ENCODE results near the gene RUBCN. TPM values are rescaled to one million over a fixed set of nuclear protein-coding genes. Genes with fewer than 3 reads are reported as not detected.
"Not testable (repeated sequence)": the region's sequence is repeated elsewhere in the genome, so short reads cannot be mapped to it uniquely, and the experiment has no call there.

RUBCN gene
- total RNA-seq, 1 donor from 2014 or later = 10.6 TPM

- no peak for DNase-seq (ENCODE audit: low read depth, low spot score)
Observed at GRCh38 chr3:197686899-197687298, 49.8 kb downstream of the RUBCN start.

DNA sequence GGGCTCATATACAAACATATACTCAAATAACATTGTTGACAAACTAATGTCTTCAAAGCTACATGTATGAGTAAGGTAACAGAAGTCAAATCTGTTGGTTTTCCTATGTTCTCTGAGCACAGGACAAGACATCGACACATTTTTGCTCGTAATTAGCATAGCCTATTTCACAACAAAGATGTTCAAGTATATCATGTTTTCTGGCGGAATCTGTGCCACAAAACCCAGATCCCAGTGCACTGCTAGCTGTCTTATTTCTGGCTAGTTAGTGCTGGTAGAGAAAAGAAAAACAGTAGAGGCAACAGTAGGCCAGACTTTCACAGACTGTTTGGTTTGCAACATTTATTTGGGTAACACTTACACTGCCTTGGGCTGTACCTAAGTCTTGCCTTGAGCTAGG lies 51.2 kb downstream of the RUBCN start:
- no peak for DNase-seq (ENCODE audit: low read depth, low spot score)

GRCh38 chr3:197683191-197683590 lies 53.5 kb downstream of the RUBCN start:
- DNase-seq (ENCODE audit: low read depth, low spot score) = no peak

- DNase-seq (ENCODE audit: low read depth, low spot score) = no peak
Observed at GRCh38 chr3:197682713-197683112, 54.0 kb downstream of the RUBCN start.

DNA sequence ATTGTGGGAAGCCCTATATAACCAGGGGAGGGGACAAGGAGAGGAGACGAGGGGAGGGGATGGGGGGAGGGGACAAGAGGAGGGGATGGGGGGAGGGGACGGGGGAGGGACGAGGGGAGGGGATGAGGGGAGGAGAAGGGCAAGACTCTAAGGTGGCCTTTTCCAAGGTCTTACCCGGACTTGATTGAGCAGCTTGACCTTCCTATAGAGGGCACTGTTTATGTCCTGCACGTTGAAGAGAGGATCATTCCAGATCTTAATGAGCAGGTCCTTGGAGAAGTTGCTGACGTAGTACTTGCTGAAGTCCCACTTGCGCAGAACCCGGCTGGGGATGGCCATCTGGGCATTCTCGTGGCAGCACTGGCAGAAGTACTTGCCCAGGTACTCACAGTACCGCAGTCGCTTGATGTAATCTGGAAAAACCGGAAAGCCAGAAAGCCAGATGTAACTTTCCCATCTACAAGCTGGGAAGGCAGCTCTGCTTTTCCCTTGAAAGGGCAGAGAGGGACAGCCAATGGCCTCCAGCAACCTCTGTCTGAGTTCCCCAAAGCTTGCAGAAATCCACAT lies 55.7 kb downstream of the RUBCN start:
- DNase-seq (ENCODE audit: low read depth, low spot score) = no peak

DNA sequence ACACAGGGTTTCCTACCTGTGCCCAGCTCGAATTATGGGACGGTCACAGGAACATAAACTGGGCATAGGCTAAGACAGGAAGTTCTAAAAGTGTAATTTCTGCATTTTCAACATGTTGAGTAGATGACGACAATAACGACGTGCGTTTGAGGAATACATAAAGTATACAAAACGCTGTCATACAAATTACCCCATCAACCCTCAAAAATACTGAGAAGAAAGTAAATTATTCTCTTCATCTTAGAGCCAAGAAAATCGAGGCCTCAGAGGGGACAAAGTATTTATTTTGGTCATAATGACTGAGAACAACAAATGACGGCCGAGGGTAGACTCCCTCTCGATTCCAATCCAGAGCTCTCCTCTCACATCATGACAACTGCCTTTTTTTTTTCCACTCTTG lies 60.8 kb downstream of the RUBCN start:
- DNase-seq (ENCODE audit: low read depth, low spot score) = no peak

DNA sequence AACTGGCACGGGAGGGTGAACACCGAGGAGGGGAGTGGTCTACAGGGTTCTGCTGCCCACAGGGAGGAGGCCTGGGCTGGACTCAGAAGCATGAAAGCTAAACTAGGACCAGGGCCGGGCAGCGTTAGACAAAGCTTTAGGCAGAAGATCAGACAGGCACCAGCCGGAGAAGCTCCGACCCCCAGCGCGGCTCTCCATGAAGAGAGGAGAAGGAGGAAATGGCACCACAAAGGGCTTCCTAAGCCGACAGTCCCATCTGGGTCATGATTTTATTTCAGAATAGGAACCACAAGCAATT lies 61.2 kb downstream of the RUBCN start:
- DNase-seq (ENCODE audit: low read depth, low spot score) = no peak

DNA sequence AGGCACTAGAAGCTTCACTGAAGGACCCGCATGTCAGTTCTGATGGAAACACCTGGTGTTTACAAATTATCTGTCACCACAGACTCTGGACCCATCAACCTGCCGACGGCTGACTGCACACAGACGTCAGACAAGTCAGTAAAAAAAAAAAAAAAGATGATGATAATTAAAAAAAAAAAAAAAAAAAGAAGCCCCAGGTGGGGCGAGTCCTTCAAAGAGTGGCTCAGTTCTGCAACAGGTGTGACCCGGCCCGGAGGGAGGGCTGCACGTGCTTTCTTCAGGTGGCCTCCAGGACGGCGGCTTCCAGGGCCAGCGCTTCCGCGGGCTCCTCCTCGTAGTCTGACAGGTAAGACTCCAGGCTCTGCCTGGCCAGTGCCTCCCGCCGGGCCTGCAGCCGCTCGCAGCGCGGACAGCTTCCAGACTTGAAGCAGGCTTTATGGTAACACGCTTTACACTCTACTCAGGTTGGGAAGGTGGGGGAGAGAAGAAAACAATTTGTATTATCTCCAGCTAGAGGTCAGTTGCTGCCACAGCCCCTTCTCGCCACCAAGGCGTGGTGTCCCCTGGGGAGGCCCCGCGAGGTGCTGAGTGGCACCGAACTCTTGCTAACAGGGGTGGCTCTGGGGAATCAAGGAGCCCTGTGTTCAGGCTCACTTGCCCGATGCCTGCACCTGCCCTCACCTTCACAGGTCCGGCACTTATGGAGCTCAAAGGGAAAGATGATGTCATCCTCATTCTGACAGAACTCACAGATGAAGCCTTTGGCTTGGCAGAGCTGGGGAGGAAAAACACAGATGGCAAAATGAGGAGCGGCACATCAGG lies 61.8 kb downstream of the RUBCN start:
- no peak for DNase-seq (ENCODE audit: low read depth, low spot score)

- no peak for DNase-seq (ENCODE audit: low read depth, low spot score)
Observed at GRCh38 chr3:197673170-197673569, 63.5 kb downstream of the RUBCN start.

- no peak for DNase-seq (ENCODE audit: low read depth, low spot score)
Observed at GRCh38 chr3:197670361-197670760, 66.3 kb downstream of the RUBCN start.

DNA sequence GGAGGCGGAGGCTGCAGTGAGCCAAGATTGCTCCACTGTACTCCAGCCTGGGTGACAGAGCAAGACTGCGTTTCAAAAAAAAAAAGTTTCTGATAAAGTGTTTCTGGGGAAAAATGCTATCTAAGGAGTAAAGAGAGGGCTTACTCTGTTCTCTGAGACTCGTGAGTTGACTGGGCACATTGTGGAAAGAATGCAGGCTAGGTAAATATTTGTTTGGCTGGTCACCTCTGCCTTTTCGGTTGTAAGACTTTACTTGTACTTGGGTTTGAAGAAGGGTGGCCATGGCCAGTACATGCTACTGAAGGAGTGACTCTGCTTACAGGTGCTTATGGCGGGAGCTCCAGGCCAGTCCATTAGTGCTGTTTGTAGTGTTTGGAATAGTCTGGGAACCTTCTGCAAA lies 68.7 kb downstream of the RUBCN start:
- DNase-seq (ENCODE audit: low read depth, low spot score) = no peak

GRCh38 chr3:197667293-197667692 lies 69.4 kb downstream of the RUBCN start:
- DNase-seq (ENCODE audit: low read depth, low spot score) = not testable (repeated sequence)

GRCh38 chr3:197666221-197666842 lies 70.4 kb downstream of the RUBCN start:
- DNase-seq (ENCODE audit: low read depth, low spot score) = not testable (repeated sequence)

DNA sequence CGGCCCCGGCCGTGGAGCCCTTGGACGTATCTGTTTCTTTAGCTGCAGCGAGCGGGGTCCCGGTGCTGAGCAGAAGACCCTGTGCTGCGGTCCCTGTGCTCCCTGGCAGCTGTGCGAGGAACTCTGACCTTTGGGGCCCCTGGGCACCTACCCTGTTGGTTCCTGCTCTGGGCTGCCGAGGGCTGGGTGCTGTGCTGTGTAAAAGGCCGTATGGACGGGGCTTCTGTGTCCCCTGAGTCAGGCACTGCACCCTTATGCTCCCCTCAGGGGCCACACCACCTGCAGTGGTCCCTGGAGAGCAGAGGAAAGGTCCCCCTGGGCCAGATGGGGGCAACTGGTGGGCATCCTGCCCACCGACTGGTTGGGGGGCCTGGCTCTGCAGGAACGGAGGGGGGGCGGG lies 71.2 kb downstream of the RUBCN start:
- not testable (repeated sequence) for DNase-seq (ENCODE audit: low read depth, low spot score)

- not testable (repeated sequence) for DNase-seq (ENCODE audit: low read depth, low spot score)
Observed at GRCh38 chr3:197665142-197665491, 71.6 kb downstream of the RUBCN start.

- not testable (repeated sequence) for DNase-seq (ENCODE audit: low read depth, low spot score)
Observed at GRCh38 chr3:197664414-197665141, 72.1 kb downstream of the RUBCN start.

DNA sequence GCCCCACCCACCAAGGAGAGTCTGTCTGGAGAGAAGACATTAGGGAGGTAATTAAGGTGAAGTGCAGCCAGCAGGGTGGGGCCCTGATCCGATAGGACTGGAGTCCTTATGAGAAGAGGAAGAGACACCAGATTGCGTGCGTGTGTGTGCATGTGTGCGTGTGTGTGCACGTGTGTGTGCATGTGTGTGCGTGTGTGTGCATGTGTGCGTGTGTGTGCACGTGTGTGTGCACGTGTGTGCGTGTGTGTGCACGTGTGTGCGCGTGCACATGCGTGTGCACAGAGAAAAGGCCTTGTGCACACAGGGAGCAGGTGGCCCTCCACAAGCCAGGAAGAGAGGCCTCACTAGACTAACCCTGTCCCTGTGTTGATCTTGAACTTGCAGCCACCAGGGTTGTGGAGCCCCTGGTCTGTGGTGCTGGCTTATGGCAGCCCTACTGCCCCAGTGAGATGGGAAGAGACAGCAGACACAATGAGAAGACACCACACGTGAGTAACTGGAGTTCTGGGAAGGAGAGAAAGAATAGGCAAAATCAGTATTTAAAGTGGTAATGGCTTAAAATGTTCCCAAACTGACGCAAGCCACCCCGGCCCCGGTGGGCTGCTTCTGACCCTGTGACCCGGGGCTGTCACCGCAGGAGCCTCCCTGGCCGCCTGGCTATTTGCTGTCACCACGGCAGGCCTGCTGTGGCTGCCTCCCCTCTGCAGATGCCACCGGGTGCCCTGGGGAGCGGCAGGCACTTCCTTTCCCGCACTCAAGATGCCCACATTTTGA lies 73.2 kb downstream of the RUBCN start:
- not testable (repeated sequence) for DNase-seq (ENCODE audit: low read depth, low spot score)

GRCh38 chr3:197662352-197662751 lies 74.4 kb downstream of the RUBCN start:
- DNase-seq (ENCODE audit: low read depth, low spot score) = not testable (repeated sequence)

DNA sequence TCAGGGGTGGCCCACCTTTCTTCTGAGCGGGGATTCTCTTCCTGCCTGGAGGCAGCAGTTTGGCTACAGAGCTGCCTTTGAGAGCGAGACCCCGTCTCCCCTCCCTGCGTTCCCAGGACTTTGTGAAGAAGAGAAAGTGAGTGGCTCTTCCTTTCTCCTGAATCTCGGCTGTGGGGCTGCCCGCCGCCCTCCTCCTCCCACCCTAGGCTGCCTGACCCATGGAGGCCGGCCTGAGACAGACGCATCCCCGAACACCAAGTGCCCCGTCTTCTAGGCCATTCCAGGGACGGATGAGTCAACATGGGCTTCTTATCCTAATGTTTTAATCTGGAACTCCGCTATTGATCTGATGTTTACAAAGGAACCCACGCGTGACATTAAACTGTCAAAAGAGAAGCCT lies 74.8 kb downstream of the RUBCN start:
- not testable (repeated sequence) for DNase-seq (ENCODE audit: low read depth, low spot score)

DNA sequence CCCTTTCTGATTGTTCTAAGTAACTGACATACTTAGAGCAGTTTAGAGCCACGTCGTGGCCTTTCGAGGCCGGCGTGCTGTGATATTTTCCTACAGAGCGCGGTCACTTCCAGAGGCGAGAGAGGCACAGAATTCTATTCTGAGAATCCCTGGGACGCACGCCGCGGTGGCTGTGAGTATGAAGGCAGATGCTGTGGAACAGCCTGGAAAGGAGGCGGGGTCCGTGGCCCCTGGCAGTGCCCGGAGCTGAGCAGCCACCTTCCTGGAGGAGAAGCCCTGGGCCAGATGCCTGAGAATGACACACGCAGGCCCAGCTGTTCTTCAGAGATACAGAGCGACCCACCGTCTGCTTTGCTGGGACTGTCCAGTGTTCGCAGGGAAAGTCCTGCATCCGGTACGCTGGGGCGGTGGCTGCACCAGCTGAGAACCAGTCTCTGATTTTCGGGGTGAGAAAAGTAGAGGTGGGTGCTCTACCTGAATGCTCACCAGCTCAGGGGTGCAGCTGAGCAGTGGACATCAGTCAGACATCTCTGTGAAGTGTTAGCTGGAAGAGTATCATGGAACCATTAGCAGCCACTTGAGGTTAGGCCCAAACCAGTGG lies 75.4 kb downstream of the RUBCN start:
- not testable (repeated sequence) for DNase-seq (ENCODE audit: low read depth, low spot score)

DNA sequence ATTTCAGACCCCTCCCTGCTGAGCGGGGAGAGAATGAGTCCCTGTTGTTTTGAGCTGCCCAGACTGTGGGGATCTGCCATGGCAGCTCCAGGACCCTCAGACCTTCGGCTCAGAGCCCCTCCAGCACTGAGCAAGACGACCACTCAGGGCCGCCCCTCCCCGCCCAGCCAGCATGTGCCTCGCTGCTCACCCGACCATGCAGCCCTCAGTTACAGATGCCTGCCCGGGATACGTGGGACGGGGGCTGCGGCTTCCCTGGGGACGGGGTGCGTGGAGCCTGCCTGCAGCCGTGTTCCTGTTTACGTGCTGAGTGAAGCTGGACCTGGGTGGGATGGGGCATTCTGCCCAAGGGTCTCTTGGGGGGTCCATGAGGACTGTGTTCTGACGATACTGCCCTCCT lies 77.0 kb downstream of the RUBCN start:
- not testable (repeated sequence) for DNase-seq (ENCODE audit: low read depth, low spot score)

Measured in pulmonary artery endothelial cell (primary cell).